Progenitor cell of endocrine pancreas (in vitro differentiated cells): ENCODE data around the gene MTHFSD. TPM values are rescaled to one million over a fixed set of nuclear protein-coding genes. Genes with fewer than 3 reads are reported as not detected.

Experiments
- DNase-seq: peaks from one replicate; pipeline ENCODE4 v3.0.0; 2021; ENCODE audit warnings: low spot score; ENCODE audit not compliant: unreplicated experiment
- H3K27ac Mint-ChIP-seq: 2 replicates; pipeline ENCODE4 v1.8.0; 2021; ENCODE audit warnings: mild to moderate bottlenecking, moderate library complexity, mixed read lengths
- H3K27me3 Mint-ChIP-seq: 2 replicates; pipeline ENCODE4 v1.8.0; 2021; ENCODE audit warnings: mixed read lengths
- H3K36me3 Mint-ChIP-seq: 2 replicates; pipeline ENCODE4 v1.8.0; 2022; ENCODE audit warnings: mixed read lengths; ENCODE audit not compliant: insufficient read depth
- H3K4me1 Mint-ChIP-seq: 2 replicates; pipeline ENCODE4 v1.8.0; 2021; ENCODE audit warnings: low read depth, mixed read lengths
- H3K4me3 Mint-ChIP-seq: 2 replicates; pipeline ENCODE4 v1.8.0; 2021; ENCODE audit warnings: low read depth, mild to moderate bottlenecking, moderate library complexity, mixed read lengths
- H3K9me3 Mint-ChIP-seq: 2 replicates; pipeline ENCODE4 v1.8.0; 2021; ENCODE audit warnings: low read depth, mixed read lengths
- total RNA-seq: library from RNA; stranded (reverse); gene quantifications from 2 replicates; pipeline ENCODE4 v1.2.1, GENCODE V29; 2021
- TF ChIP-seq, protein P1 (sequence below): fragments of 200-600 bp; sonication (generic); IDR thresholded peaks from one replicate; pipeline ENCODE4 v1.5.0; 2021; ENCODE audit warnings: antibody characterized with exemption, mild to moderate bottlenecking; ENCODE audit not compliant: unreplicated experiment

The MTHFSD gene
- total RNA-seq, 1 donor from 2014 or later, result 21.8 TPM

DNA sequence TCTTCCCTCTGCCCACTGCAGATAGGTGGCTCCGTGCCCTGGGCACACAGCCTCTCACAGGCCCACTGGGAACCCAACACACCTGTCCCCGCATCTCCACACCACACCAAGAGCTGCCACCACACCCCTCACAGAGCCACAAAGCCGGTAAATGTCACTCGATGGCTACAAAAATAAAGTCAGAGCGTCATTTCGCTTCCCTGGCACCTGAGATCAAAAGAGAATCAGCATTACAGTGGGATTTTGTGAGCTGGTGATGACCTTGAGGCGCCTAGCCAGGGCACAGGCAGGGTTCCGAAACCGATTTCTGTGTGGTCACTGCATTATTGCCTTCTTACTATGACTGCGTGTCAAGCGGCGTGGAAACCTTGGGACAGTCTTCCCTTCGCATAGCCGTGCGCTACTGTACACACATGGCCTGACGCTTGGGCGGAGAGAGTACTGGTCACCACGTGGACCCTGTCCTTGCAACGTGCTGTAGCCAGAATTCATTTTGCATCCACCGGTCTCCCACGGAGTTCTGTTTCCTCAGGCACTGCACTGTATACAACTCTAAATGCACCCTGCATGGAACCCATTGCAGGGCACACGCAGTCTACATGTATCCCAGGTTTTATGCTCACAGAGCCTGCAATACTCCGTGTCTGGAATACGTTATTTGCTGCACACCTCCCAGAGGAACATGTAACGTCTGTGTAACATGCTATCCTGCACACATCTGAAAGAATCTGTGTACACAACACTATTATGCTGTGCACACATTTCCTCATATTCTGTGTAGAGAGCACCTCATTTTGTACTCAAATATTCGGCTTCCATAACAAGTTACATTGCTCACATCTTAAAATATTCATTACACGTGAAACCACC, 50.5 kb downstream of the MTHFSD start:
- H3K9me3 Mint-ChIP-seq, result no peaks in the 10 kb centered on the region
- H3K4me3 Mint-ChIP-seq, result no peak overlapping the region
- no peak for DNase-seq
- H3K36me3 Mint-ChIP-seq, result no peaks in the 10 kb centered on the region
- peaks cover 90% of the 10 kb centered on the region for H3K27me3 Mint-ChIP-seq
- no peak overlapping the region for H3K27ac Mint-ChIP-seq
- peaks cover 6% of the 10 kb centered on the region for H3K4me1 Mint-ChIP-seq
- TF ChIP-seq, protein P1, sequence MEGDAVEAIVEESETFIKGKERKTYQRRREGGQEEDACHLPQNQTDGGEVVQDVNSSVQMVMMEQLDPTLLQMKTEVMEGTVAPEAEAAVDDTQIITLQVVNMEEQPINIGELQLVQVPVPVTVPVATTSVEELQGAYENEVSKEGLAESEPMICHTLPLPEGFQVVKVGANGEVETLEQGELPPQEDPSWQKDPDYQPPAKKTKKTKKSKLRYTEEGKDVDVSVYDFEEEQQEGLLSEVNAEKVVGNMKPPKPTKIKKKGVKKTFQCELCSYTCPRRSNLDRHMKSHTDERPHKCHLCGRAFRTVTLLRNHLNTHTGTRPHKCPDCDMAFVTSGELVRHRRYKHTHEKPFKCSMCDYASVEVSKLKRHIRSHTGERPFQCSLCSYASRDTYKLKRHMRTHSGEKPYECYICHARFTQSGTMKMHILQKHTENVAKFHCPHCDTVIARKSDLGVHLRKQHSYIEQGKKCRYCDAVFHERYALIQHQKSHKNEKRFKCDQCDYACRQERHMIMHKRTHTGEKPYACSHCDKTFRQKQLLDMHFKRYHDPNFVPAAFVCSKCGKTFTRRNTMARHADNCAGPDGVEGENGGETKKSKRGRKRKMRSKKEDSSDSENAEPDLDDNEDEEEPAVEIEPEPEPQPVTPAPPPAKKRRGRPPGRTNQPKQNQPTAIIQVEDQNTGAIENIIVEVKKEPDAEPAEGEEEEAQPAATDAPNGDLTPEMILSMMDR, result no peak

DNA sequence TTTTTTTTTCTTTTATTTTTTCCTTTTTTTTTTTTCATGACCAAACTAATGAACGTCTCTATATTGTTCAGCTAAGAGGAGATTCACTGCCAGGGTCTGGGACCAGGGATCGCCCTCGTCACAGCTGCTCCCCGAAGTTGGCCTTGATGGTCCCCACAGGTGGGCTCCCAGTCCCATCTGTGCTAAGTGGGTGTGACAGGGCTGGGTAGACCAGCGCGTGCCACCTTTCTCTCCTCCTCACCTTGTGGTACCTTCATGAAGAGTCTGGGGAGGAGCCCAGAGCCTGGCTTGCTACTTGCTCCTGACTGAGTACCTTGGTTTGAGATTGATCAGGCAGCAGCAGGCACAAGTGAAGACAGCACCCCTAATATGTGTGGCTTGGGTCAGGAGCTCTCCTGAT, 51.2 kb downstream of the MTHFSD start:
- no peaks in the 10 kb centered on the region for H3K36me3 Mint-ChIP-seq
- peaks cover 7% of the 10 kb centered on the region for H3K4me1 Mint-ChIP-seq
- no peak for DNase-seq
- peaks cover 92% of the 10 kb centered on the region for H3K27me3 Mint-ChIP-seq
- H3K4me3 Mint-ChIP-seq, result no peak overlapping the region
- no peaks in the 10 kb centered on the region for H3K9me3 Mint-ChIP-seq
- H3K27ac Mint-ChIP-seq, result no peak overlapping the region
- TF ChIP-seq, protein P1, result no peak

DNA sequence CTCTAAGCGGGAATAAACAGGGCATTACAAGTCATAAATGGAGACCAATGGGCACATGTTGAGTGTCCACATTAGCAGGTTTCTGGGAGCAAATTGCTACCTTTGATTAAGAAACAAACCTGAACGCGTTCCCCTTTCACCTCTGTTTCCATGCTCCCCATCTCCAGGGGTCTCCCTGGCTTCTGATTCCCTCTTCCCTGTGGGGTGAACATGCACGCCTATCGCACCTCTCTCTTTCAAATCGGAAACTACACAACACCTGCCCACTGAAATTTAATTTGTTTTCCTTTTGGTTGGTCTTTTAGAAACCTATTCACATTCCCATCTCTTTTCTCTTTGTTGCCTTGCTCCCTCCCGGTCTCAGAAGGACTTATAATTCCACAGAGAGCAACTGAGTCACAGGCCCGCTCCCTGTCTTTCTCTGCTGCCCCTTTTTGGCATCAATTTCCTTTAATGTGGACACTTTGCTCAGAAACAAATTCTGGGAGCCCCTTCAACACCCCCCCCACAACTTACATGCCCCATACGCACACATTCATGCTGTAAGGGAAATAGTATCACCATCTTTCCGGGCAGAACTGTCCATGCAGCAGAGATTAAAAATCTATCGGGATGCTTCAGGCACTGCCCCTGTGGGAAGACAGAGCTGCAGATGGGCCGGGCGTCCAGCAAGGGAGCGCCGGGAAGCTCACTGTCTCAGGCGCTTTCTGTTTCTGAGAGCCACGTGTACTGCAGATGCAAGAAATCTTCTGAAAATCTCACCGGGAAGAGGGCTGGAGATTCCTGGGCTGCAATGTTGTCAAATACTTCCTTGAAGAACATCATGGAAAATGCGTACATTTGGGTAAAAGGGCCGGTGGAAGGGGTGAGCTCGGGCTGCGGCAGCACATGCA, 51.9 kb downstream of the MTHFSD start:
- TF ChIP-seq, protein P1, result no peak
- Mint-ChIP-seq H3K9me3 (no peaks in the 10 kb centered on the region), H3K27me3 (peaks cover 94% of the 10 kb centered on the region), H3K4me1 (peaks cover 8% of the 10 kb centered on the region), H3K27ac (no peak overlapping the region), H3K4me3 (no peak overlapping the region), H3K36me3 (no peaks in the 10 kb centered on the region)
- DNase-seq, result no peak

DNA sequence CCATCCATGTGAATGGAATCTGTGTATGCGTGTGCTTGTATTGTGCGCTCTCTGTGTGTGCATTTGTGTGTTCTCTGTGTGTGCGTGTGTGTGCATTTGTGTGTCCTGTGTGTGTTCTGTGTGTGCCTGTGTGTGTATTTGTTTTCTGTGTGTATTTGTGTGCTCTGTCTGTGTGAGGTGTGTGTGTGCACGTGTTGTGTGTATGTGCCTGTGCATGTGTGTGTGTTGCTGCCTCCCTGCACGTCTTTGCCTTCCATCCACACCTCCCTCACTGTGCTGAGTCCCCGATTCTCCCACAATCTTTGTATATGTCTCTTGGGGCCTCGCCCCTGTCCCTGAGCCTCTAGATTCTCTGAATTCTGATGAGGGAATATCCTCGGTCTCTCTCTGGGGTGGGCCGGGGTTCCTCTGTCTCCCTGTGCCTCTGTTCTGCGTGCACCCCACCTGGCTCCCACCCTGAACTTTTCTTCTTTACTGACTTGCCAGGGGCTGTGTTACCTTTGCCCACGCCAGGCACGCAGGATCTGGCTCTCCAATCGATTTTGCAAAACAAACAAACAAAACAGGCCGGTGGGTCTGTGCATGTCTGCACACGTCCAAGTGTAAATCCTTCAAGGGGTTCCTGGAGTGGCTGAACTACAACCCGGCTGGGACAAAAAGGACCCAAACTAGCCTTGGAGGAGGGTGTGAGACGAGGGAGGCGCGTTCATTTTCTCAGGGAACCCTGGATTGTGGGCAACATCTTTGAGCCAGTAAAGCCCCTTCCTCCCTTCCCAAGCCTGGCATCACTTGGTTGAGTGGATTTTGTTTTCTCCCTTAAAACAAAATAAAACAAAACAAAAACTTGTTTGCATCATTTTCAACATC, 52.8 kb downstream of the MTHFSD start:
- no peak for DNase-seq
- Mint-ChIP-seq H3K27me3 (peaks cover 90% of the 10 kb centered on the region), H3K36me3 (no peaks in the 10 kb centered on the region), H3K4me3 (no peak overlapping the region), H3K4me1 (peaks cover 8% of the 10 kb centered on the region), H3K9me3 (no peaks in the 10 kb centered on the region), H3K27ac (no peak overlapping the region)
- TF ChIP-seq, protein P1, result no peak
